ENCODE results near the gene SCD5. TPM values are rescaled to one million over a fixed set of nuclear protein-coding genes. Genes with fewer than 3 reads are reported as not detected.

The SCD5 gene
- total and polyA plus RNA-seq, 2 of the 8 experiments (the other 6 are each of a cell fraction or from before 2014, with no cell fraction given), result 0.92 to 1.2 TPM

DNA sequence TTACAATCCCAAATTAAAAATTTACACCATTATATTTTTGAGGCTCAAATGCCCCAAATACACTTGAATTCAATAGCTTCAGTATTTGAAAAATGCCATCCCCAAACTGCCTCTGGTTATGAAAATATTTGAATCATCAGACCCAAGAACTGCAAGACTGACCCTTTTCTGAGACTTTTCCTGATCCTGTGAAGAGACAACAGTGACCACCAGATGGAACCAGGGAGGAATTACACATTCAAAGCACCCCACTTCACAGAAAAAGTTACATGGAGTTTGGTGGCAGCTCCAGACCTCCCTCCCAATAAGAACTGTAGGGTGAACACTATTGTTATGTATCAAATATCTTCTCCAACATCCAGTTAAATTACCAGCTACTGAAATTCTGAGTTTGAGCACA is 44.0 kb upstream of the SCD5 start (continued):
- TF ChIP-seq, protein P1, sequence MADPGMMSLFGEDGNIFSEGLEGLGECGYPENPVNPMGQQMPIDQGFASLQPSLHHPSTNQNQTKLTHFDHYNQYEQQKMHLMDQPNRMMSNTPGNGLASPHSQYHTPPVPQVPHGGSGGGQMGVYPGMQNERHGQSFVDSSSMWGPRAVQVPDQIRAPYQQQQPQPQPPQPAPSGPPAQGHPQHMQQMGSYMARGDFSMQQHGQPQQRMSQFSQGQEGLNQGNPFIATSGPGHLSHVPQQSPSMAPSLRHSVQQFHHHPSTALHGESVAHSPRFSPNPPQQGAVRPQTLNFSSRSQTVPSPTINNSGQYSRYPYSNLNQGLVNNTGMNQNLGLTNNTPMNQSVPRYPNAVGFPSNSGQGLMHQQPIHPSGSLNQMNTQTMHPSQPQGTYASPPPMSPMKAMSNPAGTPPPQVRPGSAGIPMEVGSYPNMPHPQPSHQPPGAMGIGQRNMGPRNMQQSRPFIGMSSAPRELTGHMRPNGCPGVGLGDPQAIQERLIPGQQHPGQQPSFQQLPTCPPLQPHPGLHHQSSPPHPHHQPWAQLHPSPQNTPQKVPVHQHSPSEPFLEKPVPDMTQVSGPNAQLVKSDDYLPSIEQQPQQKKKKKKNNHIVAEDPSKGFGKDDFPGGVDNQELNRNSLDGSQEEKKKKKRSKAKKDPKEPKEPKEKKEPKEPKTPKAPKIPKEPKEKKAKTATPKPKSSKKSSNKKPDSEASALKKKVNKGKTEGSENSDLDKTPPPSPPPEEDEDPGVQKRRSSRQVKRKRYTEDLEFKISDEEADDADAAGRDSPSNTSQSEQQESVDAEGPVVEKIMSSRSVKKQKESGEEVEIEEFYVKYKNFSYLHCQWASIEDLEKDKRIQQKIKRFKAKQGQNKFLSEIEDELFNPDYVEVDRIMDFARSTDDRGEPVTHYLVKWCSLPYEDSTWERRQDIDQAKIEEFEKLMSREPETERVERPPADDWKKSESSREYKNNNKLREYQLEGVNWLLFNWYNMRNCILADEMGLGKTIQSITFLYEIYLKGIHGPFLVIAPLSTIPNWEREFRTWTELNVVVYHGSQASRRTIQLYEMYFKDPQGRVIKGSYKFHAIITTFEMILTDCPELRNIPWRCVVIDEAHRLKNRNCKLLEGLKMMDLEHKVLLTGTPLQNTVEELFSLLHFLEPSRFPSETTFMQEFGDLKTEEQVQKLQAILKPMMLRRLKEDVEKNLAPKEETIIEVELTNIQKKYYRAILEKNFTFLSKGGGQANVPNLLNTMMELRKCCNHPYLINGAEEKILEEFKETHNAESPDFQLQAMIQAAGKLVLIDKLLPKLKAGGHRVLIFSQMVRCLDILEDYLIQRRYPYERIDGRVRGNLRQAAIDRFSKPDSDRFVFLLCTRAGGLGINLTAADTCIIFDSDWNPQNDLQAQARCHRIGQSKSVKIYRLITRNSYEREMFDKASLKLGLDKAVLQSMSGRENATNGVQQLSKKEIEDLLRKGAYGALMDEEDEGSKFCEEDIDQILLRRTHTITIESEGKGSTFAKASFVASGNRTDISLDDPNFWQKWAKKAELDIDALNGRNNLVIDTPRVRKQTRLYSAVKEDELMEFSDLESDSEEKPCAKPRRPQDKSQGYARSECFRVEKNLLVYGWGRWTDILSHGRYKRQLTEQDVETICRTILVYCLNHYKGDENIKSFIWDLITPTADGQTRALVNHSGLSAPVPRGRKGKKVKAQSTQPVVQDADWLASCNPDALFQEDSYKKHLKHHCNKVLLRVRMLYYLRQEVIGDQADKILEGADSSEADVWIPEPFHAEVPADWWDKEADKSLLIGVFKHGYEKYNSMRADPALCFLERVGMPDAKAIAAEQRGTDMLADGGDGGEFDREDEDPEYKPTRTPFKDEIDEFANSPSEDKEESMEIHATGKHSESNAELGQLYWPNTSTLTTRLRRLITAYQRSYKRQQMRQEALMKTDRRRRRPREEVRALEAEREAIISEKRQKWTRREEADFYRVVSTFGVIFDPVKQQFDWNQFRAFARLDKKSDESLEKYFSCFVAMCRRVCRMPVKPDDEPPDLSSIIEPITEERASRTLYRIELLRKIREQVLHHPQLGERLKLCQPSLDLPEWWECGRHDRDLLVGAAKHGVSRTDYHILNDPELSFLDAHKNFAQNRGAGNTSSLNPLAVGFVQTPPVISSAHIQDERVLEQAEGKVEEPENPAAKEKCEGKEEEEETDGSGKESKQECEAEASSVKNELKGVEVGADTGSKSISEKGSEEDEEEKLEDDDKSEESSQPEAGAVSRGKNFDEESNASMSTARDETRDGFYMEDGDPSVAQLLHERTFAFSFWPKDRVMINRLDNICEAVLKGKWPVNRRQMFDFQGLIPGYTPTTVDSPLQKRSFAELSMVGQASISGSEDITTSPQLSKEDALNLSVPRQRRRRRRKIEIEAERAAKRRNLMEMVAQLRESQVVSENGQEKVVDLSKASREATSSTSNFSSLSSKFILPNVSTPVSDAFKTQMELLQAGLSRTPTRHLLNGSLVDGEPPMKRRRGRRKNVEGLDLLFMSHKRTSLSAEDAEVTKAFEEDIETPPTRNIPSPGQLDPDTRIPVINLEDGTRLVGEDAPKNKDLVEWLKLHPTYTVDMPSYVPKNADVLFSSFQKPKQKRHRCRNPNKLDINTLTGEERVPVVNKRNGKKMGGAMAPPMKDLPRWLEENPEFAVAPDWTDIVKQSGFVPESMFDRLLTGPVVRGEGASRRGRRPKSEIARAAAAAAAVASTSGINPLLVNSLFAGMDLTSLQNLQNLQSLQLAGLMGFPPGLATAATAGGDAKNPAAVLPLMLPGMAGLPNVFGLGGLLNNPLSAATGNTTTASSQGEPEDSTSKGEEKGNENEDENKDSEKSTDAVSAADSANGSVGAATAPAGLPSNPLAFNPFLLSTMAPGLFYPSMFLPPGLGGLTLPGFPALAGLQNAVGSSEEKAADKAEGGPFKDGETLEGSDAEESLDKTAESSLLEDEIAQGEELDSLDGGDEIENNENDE (IDR thresholded peaks at IDR 0.05; ENCODE audit: insufficient replicate concordance, low read length), result no peak
